ENCODE measurements around the gene PLRG1. TPM values are rescaled to one million over a fixed set of nuclear protein-coding genes. Genes with fewer than 3 reads are reported as not detected.

The PLRG1 gene
- total and polyA plus RNA-seq, 2 of the 8 experiments (the other 6 are each of a cell fraction or from before 2014, with no cell fraction given), result 63.5 to 108 TPM

GRCh38 chr4:154527308-154527707 lies 22.9 kb downstream of the PLRG1 start (continued):
- TF ChIP-seq RAD21 (IDR thresholded peaks at IDR 0.05 in 1 of 2, conservative IDR thresholded peaks at IDR 0.05 in 1 of 2; ENCODE audit: low read depth in 2 of 2, low read length in 2 of 2) (no peak), SIRT6 (IDR thresholded peaks at IDR 0.05; ENCODE audit: low read length) (no peak), TCF12 (IDR thresholded peaks at IDR 0.05; ENCODE audit: low read depth, low read length) (no peak), ASH2L (IDR thresholded peaks at IDR 0.05; ENCODE audit: low read length) (no peak), KDM1A (IDR thresholded peaks at IDR 0.05; ENCODE audit: borderline replicate concordance, low read length) (no peak), POLR2AphosphoS5 (IDR thresholded peaks at IDR 0.05; ENCODE audit: low read depth, low read length) (no peak), CHD2 (IDR thresholded peaks at IDR 0.05; ENCODE audit: low read length) (no peak)

Measured in H1 (cell line).